Osteocyte (in vitro differentiated cells): ENCODE measurements around the gene XPOT. TPM values are rescaled to one million over a fixed set of nuclear protein-coding genes. Genes with fewer than 3 reads are reported as not detected.

Source experiments
- DNase-seq: peaks from one replicate; pipeline ENCODE4 v3.0.0; 2021; ENCODE audit warnings: mixed read lengths; ENCODE audit not compliant: unreplicated experiment; ENCODE audit errors: extremely low spot score
- H3K27ac Mint-ChIP-seq: one replicate; pipeline ENCODE4 v1.8.0; 2021; ENCODE audit warnings: mild to moderate bottlenecking, mixed read lengths; ENCODE audit not compliant: unreplicated experiment
- H3K27me3 Mint-ChIP-seq: one replicate; pipeline ENCODE4 v1.8.0; 2021; ENCODE audit warnings: mixed read lengths; ENCODE audit not compliant: unreplicated experiment
- H3K36me3 Mint-ChIP-seq: one replicate; pipeline ENCODE4 v1.8.0; 2021; ENCODE audit warnings: mixed read lengths; ENCODE audit not compliant: unreplicated experiment
- H3K4me1 Mint-ChIP-seq: one replicate; pipeline ENCODE4 v1.8.0; 2021; ENCODE audit warnings: mixed read lengths; ENCODE audit not compliant: unreplicated experiment
- H3K4me3 Mint-ChIP-seq: one replicate; pipeline ENCODE4 v1.8.0; 2021; ENCODE audit warnings: mild to moderate bottlenecking, moderate library complexity, mixed read lengths; ENCODE audit not compliant: unreplicated experiment
- H3K9me3 Mint-ChIP-seq: one replicate; pipeline ENCODE4 v1.8.0; 2021; ENCODE audit warnings: mixed read lengths; ENCODE audit not compliant: unreplicated experiment
- total RNA-seq: library from RNA; stranded (reverse); gene quantifications from 2 replicates; pipeline ENCODE4 v1.2.1, GENCODE V29; 2021
- TF ChIP-seq, protein P1 (sequence below): fragments of 200-600 bp; sonication (generic); IDR thresholded peaks from 2 replicates; pipeline ENCODE4 v1.5.0; 2021; ENCODE audit warnings: antibody characterized with exemption, mild to moderate bottlenecking, moderate library complexity

XPOT gene
- total RNA-seq, 1 donor from 2014 or later: 171 TPM

DNA sequence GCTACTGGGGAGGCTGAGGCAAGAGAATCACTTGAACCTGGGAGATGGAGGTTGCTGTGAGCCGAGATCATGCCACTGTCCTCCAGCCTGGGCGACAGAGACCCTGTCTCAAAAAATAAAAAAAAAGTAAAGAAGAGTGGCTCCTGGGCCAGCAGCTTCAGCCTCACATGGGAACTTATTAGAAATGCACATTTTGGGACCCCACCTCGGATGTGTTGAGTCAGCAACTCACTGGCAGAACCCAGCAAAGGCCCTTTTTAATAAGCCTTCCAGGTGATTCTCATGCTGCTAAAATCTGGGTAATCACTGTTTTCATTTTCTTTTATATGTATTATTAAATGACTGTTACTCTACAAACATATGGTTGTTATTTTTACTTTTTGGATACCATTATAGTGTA, 89.3 kb downstream of the XPOT start:
- no peaks in the 10 kb centered on the region for H3K4me1 Mint-ChIP-seq
- H3K27ac Mint-ChIP-seq: no peak overlapping the region
- no peaks in the 10 kb centered on the region for H3K9me3 Mint-ChIP-seq
- H3K27me3 Mint-ChIP-seq: no peaks in the 10 kb centered on the region
- no peak for DNase-seq
- TF ChIP-seq, protein P1, sequence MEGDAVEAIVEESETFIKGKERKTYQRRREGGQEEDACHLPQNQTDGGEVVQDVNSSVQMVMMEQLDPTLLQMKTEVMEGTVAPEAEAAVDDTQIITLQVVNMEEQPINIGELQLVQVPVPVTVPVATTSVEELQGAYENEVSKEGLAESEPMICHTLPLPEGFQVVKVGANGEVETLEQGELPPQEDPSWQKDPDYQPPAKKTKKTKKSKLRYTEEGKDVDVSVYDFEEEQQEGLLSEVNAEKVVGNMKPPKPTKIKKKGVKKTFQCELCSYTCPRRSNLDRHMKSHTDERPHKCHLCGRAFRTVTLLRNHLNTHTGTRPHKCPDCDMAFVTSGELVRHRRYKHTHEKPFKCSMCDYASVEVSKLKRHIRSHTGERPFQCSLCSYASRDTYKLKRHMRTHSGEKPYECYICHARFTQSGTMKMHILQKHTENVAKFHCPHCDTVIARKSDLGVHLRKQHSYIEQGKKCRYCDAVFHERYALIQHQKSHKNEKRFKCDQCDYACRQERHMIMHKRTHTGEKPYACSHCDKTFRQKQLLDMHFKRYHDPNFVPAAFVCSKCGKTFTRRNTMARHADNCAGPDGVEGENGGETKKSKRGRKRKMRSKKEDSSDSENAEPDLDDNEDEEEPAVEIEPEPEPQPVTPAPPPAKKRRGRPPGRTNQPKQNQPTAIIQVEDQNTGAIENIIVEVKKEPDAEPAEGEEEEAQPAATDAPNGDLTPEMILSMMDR: no peak
- no peak overlapping the region for H3K4me3 Mint-ChIP-seq
- peaks cover 49% of the 10 kb centered on the region for H3K36me3 Mint-ChIP-seq

DNA sequence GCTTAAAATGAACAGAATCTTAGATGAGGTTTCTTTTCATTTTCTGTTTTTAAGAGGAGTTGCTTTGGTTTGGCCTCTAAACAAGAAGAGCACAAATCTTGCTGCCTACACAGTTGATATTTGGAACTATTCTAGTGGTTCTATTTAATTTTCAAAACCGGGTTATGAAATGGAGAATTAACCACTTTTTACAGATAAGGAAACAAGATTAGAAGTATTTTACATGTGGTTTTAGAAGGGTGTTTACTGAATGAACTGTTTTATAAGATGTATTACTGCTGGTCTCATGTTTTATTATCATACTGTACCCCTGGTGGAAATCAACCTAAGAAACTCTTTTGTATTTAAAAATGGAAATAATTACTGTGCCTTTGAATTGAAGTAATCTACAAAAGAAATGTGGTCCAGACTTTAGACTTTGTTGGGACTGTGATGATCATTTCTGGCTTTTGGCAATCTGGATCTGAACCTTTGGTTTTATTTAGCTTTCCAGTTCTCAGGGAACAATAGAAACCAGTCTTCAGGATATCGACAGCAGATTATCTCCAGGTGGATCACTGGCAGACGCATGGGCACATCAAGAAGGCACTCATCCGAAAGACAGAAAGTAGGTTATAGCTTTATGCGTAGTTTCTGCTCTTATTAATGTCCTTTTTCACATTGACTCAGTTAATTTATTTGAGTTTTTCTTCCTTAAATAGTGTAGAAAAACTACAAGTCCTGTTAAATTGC, 91.0 kb downstream of the XPOT start:
- peaks cover 50% of the 10 kb centered on the region for H3K36me3 Mint-ChIP-seq
- TF ChIP-seq, protein P1: no peak
- H3K9me3 Mint-ChIP-seq: no peaks in the 10 kb centered on the region
- no peaks in the 10 kb centered on the region for H3K4me1 Mint-ChIP-seq
- DNase-seq: no peak
- no peak overlapping the region for H3K4me3 Mint-ChIP-seq
- H3K27ac Mint-ChIP-seq: no peak overlapping the region
- no peaks in the 10 kb centered on the region for H3K27me3 Mint-ChIP-seq

DNA sequence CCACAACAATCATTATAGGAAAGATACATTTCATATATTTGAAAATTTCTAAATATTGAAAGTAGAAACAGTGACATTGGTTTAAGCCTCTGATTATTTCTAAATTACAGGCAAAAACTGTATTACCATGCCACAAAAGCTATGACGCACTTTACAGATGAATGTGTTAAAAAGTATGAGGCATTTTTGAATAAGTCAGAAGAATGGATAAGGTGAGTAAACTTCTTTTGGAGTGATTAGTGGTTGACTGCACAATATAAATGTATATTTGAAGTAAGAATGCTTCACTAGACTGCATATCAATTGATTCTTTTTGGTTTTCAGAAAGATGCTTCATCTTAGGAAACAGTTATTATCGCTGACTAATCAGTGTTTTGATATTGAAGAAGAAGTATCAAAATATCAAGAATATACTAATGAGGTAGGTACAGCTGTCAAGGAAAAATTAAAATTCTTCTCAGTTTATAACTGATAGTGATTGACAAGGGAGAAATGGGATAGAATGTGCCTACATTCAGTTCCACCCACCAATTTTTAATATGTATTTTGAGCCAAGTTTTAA, 92.7 kb downstream of the XPOT start:
- Mint-ChIP-seq H3K27me3 (no peaks in the 10 kb centered on the region), H3K27ac (no peak overlapping the region), H3K4me3 (no peak overlapping the region), H3K36me3 (peaks cover 50% of the 10 kb centered on the region), H3K4me1 (no peaks in the 10 kb centered on the region), H3K9me3 (no peaks in the 10 kb centered on the region)
- DNase-seq: no peak
- TF ChIP-seq, protein P1: no peak

DNA sequence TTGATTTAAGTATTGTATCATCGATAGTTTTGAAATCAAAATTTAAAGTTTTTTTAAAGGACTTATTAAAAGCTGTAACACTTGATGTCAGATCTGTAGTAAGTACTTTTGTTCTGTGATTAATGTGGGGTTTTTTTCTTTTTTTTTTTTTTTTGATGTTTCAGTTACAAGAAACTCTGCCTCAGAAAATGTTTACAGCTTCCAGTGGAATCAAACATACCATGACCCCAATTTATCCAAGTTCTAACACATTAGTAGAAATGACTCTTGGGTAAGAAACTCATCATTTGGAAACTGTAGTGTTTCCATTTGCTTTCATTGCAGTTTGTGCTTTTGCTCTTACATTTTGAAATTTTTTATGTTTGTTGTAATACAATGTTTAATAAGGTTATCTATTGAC, 93.3 kb downstream of the XPOT start:
- TF ChIP-seq, protein P1: no peak
- no peak overlapping the region for H3K27ac Mint-ChIP-seq
- H3K4me1 Mint-ChIP-seq: no peaks in the 10 kb centered on the region
- H3K27me3 Mint-ChIP-seq: no peaks in the 10 kb centered on the region
- DNase-seq: no peak
- peaks cover 47% of the 10 kb centered on the region for H3K36me3 Mint-ChIP-seq
- H3K9me3 Mint-ChIP-seq: no peaks in the 10 kb centered on the region
- no peak overlapping the region for H3K4me3 Mint-ChIP-seq

DNA sequence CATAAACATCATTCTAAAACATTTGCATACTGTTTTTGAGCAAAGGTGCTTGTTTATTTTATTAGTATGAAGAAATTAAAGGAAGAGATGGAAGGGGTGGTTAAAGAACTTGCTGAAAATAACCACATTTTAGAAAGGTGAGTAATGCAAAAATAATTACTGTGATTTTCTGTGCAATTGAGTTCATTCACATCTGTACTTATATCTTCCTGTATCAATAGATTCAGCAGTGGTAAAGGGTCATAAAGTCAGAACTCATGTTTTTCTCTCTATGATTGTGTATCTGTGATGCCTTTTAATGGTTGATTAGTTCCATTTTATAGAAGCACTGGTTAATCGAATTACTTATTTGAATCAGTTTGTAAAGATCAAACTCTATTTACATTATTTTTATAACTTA, 93.7 kb downstream of the XPOT start:
- no peaks in the 10 kb centered on the region for H3K4me1 Mint-ChIP-seq
- TF ChIP-seq, protein P1: no peak
- no peak overlapping the region for H3K27ac Mint-ChIP-seq
- no peaks in the 10 kb centered on the region for H3K9me3 Mint-ChIP-seq
- H3K27me3 Mint-ChIP-seq: no peaks in the 10 kb centered on the region
- peaks cover 48% of the 10 kb centered on the region for H3K36me3 Mint-ChIP-seq
- no peak overlapping the region for H3K4me3 Mint-ChIP-seq
- no peak for DNase-seq
